ENCODE measurements around the gene CCDC57. TPM values are rescaled to one million over a fixed set of nuclear protein-coding genes. Genes with fewer than 3 reads are reported as not detected.
"Not testable (repeated sequence)": the region's sequence is repeated elsewhere in the genome, so short reads cannot be mapped to it uniquely, and the experiment has no call there.

Gene CCDC57
- total RNA-seq, 1 donor from 2014 or later: 15.0 TPM

GRCh38 chr17:82175951-82176350, 36.7 kb downstream of the CCDC57 start:
- no peak for DNase-seq (ENCODE audit: low spot score)
- H3K4me1 Mint-ChIP-seq: no peaks in the 10 kb centered on the region
- peaks cover 31% of the 10 kb centered on the region for H3K36me3 Mint-ChIP-seq
- no peaks in the 10 kb centered on the region for H3K9me3 Mint-ChIP-seq
- no peaks in the 10 kb centered on the region for H3K36me3 ChIP-seq
- no peak overlapping the region for H3K27ac Mint-ChIP-seq
- no peak overlapping the region for H3K27ac ChIP-seq
- no peak overlapping the region for H2AFZ ChIP-seq (replicated peaks)
- peaks cover 23% of the 10 kb centered on the region for H4K20me1 ChIP-seq (ENCODE audit: low read depth)
- no peak overlapping the region for H3K9ac ChIP-seq
- TF ChIP-seq EZH2phosphoT487 (IDR thresholded peaks at IDR 0.05): no peak
- TF ChIP-seq EZH2 (IDR thresholded peaks at IDR 0.05): no peak
- no peak for TF ChIP-seq CTCF (IDR thresholded peaks at IDR 0.05)
- peaks cover 61% of the 10 kb centered on the region for H3K27me3 ChIP-seq
- H3K4me2 ChIP-seq: no peak overlapping the region
- no peak overlapping the region for H3K4me3 Mint-ChIP-seq
- peaks cover 4% of the 10 kb centered on the region for H3K27me3 Mint-ChIP-seq (ENCODE audit: insufficient read depth, low read depth)
- no peaks in the 10 kb centered on the region for H3K9me3 ChIP-seq (ENCODE audit: low read depth)
- no peaks in the 10 kb centered on the region for H3K79me2 ChIP-seq (ENCODE audit: low read depth)
- peaks cover 21% of the 10 kb centered on the region for H3K4me1 ChIP-seq
- H3F3A ChIP-seq (ENCODE audit: low read depth): peaks cover 33% of the 10 kb centered on the region
- H3K4me3 ChIP-seq: no peak overlapping the region

GRCh38 chr17:82175201-82175600, 37.4 kb downstream of the CCDC57 start:
- Mint-ChIP-seq H3K4me1 (peaks cover 4% of the 10 kb centered on the region), H3K27me3 (ENCODE audit: insufficient read depth, low read depth) (peaks cover 4% of the 10 kb centered on the region), H3K27ac (no peak overlapping the region), H3K4me3 (no peak overlapping the region), H3K36me3 (peaks cover 35% of the 10 kb centered on the region), H3K9me3 (no peaks in the 10 kb centered on the region)
- Histone ChIP-seq H2AFZ (replicated peaks) (no peak overlapping the region), H3F3A (ENCODE audit: low read depth) (peaks cover 33% of the 10 kb centered on the region), H4K20me1 (ENCODE audit: low read depth) (peaks cover 23% of the 10 kb centered on the region), H3K4me2 (peak overlapping the region; percentile 80), H3K27me3 (peaks cover 61% of the 10 kb centered on the region), H3K36me3 (no peaks in the 10 kb centered on the region), H3K4me3 (peak overlapping the region; percentile 34), H3K9me3 (ENCODE audit: low read depth) (no peaks in the 10 kb centered on the region), H3K27ac (no peak overlapping the region), H3K79me2 (ENCODE audit: low read depth) (no peaks in the 10 kb centered on the region), H3K9ac (no peak overlapping the region), H3K4me1 (peaks cover 21% of the 10 kb centered on the region)
- TF ChIP-seq EZH2phosphoT487 (IDR thresholded peaks at IDR 0.05) (no peak), CTCF (IDR thresholded peaks at IDR 0.05) (no peak), EZH2 (IDR thresholded peaks at IDR 0.05) (no peak)
- DNase-seq (ENCODE audit: low spot score): no peak

- TF ChIP-seq EZH2 (IDR thresholded peaks at IDR 0.05): peak; percentile 32
- not testable (repeated sequence) for H3K27ac ChIP-seq; H3K4me3 Mint-ChIP-seq; H3K27ac Mint-ChIP-seq; H3K9me3 Mint-ChIP-seq; H3K79me2 ChIP-seq (ENCODE audit: low read depth); H3K4me1 Mint-ChIP-seq; H3K36me3 ChIP-seq; H3K27me3 Mint-ChIP-seq (ENCODE audit: insufficient read depth, low read depth); H2AFZ ChIP-seq (replicated peaks); H3K9ac ChIP-seq; H3K9me3 ChIP-seq (ENCODE audit: low read depth)
- Histone ChIP-seq H3F3A (ENCODE audit: low read depth) (peaks cover 33% of the 10 kb centered on the region), H3K4me2 (peak overlapping the region; percentile 80), H3K4me1 (peaks cover 21% of the 10 kb centered on the region), H3K4me3 (peak overlapping the region; percentile 34), H3K27me3 (peaks cover 61% of the 10 kb centered on the region), H4K20me1 (ENCODE audit: low read depth) (peaks cover 23% of the 10 kb centered on the region)
- peaks cover 40% of the 10 kb centered on the region for H3K36me3 Mint-ChIP-seq
- DNase-seq (ENCODE audit: low spot score): peak; percentile 43
Observed at GRCh38 chr17:82174042-82174857, 38.4 kb downstream of the CCDC57 start.
